Right kidney (tissue), 1 donor: ENCODE data around the gene IL22RA1.

ENCODE experiments used
- DNase-seq: peaks from one replicate; pipeline ENCODE4 v3.0.0-alpha.2; 2016

IL22RA1 gene

DNA sequence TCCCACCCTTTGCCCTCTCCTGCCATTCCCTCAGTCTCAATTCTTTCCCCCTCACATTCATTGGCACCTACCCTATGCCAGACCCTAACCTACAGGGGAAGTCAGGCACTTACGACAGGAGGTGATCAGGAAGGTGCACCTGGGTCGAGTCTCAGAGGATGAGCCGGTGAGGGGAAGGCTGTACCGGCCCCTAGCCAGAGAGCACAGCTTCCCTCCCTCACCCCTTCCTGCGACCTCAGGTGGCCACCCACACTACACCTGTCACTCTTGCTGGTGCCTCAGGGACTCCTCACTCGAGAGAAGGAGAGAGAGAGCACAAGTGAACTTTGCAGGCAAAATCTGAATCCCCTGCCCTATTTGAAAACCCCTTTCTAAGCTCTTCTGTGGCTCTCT, 29.3 kb downstream of the IL22RA1 start:
- DNase-seq: no peak

DNA sequence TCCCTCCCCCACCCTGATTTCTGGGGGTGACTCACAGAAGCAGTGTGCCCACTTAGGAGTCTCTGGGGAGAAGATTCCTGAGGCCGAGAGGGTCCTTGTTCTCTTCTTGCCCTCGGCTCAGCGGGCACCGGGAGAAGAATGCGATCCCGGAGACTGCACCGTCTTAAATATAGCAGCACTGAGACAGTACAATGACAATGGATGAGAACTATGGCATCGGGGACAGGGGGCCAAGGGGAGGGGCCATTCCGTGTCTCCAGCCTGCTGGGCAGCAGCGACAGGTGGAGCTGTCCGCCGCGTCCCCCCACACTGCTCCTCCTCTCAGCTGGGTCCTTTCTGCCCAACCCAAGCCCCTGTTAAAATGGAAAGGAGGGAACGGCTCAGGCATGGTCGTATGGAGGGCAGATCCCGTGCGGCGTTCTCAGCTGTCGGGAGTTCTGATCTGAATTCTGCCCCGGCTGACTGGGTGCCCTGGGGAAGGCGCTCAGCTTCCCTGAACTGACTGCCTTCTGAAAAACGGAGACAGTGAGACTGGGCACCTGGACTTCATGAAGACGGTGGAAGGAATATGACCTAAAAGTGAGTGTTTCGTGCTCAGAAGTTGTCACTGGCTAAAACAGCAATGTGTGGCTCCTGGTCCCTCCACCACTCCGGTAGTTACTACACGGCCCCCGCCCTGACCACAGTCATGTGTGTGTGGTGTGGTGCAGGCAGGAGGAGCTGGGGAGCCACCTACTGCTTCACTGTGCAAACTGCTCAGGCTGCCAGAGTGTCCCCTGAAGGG, 30.8 kb downstream of the IL22RA1 start, which contains the start of gene MYOM3:
Gene MYOM3, minus strand, starts transcription at position 140 of the 784 bp plus-strand sequence. CDS start 3,499 bp downstream, outside the sequence.
- DNase-seq: peak; percentile 76

DNA sequence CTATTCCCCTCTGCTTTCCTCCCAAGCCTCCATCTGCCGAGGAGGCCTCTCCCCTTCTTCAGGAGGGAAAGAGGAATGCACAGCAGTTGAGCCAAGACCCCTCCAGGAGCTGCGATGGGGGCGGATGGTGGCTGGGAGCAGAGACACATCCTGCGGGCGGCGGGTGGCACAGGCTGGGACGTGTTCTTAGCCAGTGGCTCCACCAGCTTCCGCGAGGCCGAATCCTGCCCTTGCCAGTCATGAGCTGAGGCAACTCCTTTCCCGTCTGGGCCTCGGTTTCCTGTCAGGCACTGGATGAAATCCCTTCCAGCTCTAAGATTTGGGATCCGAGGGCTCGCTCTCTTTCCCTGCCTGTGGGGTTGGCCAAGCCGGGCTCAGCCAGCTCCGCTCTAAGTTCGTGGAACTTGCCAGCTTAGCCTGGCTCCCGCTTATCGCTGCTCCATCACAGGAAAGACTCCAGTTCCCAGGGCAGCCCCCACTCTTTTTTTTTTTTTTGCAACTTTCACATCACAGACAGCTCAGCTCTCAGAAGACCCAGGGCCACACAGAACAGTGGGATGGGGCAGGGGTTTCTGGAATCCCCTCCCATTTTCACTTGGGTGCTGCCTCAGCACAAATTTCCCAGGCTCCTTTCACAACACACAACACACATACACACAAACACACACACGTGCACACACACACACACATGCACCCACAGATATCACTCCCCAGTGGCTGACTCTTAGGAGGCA, 31.5 kb downstream of the IL22RA1 start:
- no peak for DNase-seq

DNA sequence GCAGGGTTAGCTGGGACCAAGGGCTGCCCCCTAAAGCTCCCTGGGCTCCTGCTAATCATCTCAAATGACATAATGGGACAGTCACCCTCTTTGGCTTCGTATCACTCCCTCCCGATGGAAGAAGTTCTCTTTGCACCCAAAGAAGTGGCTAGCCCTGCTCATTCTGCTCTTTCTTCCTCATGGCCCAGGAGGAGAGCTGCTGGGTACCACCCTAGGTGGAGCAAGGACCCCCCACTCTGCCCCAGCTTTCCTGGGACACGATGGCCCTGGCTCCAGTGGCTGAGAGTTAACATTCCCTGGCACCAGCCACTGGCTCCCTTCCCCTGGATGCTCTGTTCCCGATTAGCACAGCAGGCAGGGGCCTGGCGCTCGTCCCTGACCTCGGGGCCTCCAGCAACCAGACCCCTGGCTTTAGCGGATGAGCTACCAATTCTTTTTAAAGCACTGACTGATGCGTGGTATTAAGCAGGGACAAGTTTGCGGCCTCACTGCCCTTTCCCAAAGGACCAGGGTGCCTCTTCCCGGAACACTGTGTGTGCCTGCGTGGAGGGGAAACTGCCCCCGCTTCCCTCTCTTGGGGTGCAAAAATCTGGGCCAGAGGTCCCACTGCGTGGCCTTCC, 32.2 kb downstream of the IL22RA1 start:
- no peak for DNase-seq

DNA sequence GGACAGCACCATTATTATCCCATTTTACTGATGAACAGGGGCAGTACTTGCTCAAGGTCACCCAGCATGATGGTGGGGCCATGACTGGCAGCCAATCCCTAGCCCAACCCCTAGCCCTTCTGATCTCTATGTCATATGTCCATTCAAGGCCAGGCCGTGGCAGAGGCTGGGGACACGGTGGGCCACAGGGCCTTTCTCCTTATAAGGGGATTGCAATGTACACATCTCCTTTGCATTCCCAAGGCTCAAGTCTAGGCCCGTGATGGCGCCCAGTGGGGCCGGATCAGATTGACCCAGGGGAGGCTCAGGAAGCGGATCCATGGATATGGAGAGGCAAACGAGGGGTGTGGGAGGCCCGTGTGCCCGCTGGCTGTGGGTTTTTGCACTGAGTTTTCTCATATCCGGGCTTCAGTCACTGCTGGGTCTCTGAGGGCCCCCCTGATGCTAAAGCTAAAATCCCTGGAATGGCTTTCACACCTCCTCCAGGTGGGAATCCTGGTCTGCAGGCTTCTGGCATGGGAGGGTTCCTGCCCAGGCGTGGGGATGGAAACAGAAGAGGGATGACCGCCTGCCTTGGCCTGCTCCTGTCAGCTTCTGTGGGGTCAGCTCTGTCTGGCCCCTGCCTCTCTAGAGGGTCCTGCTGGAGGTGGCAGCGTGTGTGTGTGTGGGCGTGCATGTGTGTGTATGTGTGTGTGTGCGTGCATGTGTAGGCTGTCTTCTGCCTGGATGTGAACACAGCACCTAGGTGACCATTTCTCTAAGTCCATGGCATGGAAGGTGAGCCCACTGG, 33.1 kb downstream of the IL22RA1 start:
- no peak for DNase-seq

DNA sequence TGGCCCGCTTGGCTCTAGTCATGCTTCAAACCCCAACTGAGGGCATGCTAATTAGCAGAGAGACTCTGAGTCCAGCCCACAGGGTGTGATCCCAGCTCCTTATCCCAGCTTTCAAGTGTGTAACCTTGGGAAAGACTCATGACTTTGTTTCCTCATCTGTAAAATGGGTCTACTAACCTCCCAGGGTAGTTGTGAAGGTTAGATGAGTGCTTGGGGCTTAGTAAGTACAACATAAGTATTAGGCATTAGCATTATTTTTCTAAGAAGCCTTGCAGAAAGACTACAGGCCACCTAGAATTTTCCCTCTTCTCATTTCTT, 33.8 kb downstream of the IL22RA1 start:
- DNase-seq: no peak

DNA sequence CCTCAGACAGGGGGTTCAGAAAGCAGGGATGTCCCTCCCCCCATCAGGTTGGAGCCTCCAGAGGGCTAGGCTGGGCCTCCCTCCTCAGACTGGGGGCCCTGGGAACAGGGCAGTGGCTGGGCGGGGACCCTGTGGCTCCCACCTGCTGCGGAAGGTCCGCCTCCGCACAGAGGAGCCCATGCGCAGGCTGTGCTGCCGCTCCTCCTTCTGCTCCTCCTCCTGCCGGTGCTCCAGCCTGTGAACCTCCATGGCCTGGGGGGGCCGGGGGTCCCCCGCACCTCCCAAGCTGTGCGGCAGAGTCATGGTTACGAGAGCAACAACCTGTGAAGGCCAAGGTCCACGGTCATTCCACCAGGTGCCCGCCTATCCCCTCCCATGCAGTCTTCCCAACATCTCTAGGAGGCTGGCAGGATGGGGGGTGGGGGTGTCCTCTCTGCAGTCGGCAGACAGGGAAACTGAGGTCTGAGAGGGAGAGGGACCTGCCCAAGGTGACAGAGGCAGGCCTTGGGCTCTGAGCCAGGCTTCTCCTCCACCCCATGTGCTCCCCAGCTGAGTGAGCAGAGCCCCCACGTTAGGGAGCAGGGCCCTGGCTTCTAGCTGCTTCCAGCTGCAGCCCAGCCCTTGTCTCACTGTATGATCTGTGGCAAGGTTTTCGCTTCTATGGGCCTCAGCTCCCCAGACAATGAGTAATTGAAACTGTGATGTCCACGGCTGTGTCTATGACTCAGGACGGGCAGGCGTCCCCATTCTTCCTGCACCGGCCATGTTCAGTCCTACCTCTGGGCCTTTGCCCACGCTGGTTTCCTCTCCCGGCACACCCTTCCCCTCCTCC, 34.4 kb downstream of the IL22RA1 start:
- peak; percentile 63 for DNase-seq

DNA sequence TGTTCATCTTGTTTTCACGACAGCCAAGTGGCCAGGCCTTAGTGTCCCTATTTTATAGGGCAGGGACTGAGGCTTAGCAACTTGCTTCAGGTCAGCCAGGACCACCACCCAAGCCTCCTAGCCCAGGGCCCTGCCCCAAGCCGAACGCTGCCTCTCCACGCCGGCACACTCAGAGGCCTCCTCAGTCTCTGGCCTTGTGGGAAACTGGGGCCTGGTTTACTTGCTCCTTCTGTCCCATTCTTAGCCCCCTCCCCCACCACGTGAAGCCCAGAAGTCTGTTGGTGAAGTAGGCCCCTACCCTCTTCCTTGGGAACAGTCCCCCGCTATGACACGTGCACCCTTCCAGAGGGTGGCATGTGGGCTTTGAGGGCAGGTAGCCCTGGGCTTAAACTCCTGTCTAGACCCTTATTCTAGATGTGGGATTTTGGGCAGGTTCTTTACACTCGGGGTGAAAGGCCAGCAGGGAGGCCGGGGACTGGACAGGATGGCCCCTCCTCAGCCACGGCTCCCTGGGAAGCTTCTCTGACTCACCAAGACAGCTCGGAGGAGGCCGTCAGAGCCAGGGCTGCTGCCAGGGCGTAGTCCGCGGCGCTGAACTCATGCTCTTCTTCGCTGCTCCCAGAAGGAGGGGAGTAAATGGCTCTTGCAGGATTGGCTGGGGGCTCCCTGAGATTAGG, 35.3 kb downstream of the IL22RA1 start:
- no peak for DNase-seq

DNA sequence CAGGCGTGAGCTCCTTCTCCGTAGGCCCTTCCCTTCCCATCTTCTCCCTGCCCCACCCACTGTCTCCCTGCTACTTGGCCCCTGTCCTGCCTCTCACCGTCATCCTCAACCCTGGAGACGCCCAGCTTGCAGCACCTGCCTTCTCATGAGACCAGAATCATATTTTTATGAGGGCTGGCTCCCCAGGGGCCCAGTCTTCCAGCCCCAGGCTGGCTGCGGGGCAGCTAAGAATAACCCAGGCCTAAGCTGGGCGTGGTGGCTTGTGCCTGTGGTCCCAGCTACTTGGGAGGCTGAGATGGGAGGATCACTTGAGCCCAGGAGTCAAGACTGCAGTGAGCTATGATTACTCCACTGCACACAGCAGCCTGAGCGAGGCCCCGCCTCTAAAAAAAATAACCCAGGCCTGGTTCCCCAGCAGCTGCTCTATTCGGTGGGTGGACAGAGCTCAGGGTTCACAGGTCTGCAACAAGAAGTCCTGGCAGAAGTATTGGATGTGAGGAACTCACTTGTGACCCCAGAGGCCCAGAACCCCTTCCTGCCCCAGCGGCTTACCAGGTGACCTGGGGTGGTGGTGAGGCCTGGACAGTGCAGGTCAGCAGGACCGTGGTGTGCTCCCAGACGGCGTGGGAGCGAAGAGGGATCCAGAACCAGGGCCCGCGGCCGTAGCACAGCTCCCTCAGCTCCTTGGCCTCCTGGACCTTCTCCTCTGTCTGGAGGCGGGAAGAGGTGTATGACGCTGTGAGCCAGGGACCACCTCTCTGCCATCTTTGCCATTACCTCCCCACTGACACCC, 37.4 kb downstream of the IL22RA1 start:
- DNase-seq: no peak

DNA sequence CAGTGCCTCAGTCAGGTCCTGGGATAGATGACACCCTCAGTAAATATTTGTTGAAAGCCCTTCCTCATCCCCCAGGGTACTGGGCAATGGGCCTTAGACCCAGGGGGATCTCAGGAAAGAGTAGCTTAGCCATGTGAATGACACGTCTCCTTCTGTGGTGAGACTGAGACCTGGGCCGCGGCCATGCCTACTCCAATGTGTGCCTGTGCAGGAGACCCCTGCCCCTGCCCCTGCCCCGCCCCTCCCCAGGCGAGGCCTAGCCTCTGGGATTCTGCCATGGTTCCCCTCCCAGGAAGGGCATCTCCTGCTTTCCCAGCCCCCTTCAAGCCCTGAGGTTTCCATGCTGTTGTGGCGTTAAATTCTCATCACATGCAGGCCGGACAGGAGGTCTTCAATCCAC, 38.1 kb downstream of the IL22RA1 start:
- no peak for DNase-seq

DNA sequence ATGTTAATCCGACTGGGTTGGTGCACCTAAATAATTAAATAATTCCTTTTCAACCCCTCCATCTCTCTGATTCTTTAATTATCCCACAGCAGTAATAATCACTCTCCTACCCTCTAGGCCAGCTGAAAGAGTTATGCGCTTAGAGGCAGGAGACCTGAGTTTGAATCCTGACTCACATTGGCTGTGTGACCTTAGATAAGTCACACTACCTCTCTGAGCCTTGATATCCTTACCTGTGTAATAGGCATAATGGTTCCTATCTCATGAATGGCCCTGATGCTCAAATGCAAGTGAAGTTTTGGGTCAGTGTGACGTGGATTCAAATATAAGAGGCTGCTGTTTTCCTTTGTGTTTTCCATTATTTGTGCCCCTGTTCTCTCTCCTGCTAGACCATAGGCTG, 39.1 kb downstream of the IL22RA1 start:
- DNase-seq: no peak

DNA sequence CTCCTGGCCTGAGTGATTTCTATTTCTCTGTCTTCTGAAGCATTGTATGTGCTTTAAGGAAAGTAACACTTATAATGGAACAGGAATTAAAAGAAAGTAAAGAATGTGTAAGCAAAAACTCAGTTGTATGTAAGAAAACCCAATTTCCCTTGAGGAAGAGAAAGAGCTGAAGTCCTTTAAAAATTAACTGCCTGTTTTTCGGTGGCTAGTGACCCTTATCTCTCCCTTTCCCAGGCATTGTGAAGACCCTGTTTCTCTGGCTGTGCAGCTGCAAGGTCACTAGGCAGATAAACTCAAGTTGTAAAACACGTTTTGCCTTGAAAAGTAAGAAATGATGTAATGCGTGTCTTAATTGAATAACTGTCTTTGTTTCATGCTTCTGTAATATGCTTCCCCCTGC, 39.5 kb downstream of the IL22RA1 start:
- DNase-seq: no peak

DNA sequence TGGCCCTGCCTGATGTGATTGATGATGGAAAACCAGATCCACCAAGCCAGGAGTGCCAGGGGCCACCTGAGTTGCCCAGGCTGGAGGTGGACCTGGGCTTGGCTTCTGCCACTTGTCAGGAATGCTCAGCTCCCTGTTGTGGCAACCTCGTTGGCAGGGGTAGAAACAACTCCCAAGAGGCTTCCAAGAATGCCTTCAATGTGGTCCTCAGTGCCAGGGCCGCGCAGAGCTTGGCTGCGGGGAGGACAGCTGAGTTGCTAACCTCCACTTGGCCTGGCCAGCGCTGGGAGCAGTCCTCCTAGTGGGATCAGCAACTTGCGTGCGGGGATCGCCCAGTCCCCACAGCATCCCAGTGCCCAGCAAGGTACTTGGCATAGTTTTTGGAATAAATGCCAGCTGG, 40.0 kb downstream of the IL22RA1 start:
- peak; percentile 52 for DNase-seq

DNA sequence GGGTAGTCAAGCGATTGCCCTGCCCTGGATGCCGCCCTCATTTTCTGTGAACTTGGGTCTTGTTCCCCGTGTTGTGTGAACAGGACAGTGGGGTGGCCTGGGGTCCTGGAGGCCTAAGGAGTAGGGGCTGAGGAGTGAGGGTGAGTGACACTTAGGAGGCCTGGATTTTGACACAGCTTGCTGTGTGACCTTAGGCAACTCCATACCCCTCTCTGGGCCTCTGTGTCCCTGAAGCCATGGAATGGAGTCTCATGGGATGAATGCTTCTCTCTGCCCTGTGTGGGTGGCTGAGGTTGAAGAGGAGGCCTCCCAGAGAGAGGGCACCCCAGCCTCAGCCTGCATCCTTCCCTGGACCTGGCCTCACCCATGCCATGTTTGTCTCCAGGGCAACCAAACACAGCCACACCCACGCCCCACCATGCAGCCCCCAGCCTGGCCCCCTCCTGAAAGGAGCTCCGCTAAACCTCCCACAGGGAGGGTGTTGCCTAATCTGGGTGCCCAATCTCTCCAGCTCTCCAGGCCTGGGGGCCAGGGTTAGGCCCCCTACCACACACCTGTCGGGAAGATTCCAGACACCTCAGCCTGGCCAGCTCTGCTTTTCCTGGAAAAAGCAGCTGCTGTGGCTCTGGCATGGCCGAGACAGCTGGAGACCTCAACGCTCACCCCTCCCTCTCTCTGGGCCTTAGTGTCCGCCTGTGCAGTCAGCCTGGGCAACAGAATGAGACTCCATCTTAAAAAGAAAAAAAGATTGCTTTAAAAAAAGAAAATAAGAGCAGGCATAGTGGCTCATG, 40.9 kb downstream of the IL22RA1 start:
- DNase-seq: no peak

DNA sequence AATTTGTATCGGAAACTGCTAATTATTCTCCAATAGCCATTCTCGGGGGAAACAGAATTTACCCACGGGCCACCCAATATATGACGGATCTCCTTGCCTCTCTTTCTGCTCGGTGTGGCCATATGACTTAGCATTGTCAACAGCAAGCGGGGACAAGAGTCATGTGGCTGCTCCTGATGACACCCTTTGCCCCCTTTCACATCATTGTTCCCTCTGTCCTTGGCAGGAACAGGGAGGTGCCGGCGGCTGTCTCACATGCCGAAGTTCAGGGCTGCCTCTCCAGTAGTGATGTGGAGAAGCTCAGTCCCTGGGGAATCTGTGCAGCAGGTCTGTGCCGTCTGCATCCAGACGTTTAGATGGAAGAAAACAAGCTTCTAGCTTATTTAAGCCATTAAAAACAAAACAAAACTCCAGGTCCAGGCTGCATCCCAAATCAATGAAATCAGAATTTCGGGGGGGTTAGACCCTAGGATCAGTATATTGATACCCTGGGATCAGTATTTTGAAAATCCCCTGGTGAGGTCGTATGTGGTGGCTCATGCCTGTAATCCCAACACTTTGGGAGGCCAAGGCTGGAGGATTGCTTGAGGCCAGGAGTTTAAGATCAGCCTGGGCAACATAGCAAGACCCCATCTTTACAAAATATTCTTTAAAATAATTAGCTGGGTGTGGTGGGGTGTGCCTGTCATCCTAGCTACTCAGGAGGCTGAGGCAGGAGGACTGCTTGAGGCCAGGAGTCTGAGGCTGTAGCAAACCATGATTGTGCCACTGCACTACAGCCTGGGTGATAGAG, 41.8 kb downstream of the IL22RA1 start:
- no peak for DNase-seq

DNA sequence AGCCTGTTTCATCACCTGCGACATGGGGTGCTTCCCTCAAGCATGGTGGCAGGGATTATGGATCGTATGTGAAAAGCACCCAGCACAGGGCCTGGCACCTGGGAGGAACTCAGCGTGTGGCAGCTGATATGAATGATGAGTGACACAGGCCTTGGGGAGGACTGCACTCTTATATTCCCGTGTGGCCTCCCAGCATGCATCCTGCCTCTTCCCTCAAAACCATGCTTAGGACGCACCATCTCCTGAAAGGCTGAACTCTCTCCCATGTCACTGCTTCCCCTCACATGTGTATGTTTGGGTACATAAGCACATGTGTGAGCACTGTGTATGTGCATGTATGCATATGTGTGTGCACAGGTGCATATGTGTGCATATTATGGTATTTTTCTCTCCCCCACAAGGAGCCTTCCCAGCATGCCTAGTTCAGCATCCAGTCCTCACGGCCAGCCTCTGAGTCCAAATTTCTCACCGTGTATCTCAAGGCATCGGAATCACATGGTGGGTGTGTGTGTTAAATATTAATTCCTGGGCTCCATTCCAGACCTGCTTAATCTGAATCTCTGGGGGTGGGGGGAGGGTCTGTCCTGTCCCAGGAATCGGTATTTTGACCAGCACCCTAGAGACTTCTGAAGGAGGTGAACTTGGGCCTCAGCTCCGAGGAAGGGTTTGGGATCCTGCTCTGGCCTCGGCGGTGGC, 43.8 kb downstream of the IL22RA1 start:
- DNase-seq: no peak

DNA sequence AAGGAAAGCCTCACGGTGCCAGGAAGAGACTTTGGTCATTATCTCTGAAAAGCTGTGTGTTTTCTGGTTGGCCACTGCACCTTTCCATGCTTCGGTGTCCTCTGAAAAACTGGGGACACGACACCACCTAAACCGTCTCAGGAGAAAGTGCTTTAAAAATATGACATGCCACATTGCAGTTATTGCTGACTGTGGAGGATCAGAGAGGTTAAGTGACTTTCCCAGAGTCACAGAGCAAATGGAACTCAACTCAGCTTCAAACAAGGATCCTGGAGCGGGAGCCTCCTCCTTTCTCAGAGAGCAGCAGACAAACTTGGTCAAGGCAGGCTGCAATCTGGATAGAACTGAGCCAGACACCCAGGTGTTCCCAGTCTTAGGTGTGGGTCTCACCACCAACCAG, 44.8 kb downstream of the IL22RA1 start:
- DNase-seq: no peak

DNA sequence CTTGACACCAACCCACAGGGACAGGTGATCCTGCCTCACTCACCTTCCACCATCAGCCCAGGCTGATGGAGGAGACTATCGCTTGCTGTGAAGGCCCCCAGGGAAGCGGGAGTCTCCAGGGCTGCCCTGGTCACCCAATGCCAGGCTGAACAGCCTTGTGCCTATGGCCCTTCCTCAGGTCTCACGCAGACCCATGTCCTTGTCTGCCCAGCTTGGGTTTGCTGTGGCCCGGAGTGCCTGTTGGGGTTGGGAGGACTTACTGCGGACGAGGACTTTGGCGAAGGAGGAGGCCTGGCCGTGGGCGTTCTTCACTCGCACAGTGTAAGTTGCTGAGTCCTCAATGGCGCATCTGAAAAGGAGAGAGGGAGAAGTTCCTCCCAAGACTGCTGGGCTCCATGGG, 45.3 kb downstream of the IL22RA1 start:
- DNase-seq: no peak
